IMR-90 (cell line): ENCODE results near the gene PHACTR3.

Experiments used
- CEBPB ChIP-seq: IDR thresholded peaks from 2 replicates; pipeline ENCODE4 v1.6.1; 2012; ENCODE audit warnings: low read depth, low read length, improper control_type of control experiment
- CHD1 ChIP-seq: IDR thresholded peaks from 2 replicates; pipeline ENCODE4 v1.6.1; 2012; ENCODE audit warnings: low read depth, low read length, improper control_type of control experiment
- CTCF ChIP-seq: conservative IDR thresholded peaks from 2 replicates; pipeline ENCODE4 v1.5.1; 2012; ENCODE audit warnings: mild to moderate bottlenecking, low read depth, low read length, improper control_type of control experiment
- MAFK ChIP-seq: IDR thresholded peaks from 2 replicates; pipeline ENCODE4 v1.6.1; 2012; ENCODE audit warnings: low read depth, low read length, improper control_type of control experiment
- MXI1 ChIP-seq: IDR thresholded peaks from 2 replicates; pipeline ENCODE4 v1.6.1; 2012; ENCODE audit warnings: low read depth, mild to moderate bottlenecking, low read length, moderate library complexity, borderline replicate concordance
- POLR2A ChIP-seq: IDR thresholded peaks from 2 replicates; pipeline ENCODE4 v1.6.1; 2012; ENCODE audit warnings: mild to moderate bottlenecking, low read depth, low read length
- SMC3 ChIP-seq: fragments of 150-350 bp; IDR thresholded peaks from 2 replicates; pipeline ENCODE4 v1.6.1; 2016; ENCODE audit warnings: low read depth, mild to moderate bottlenecking, antibody characterized with exemption, low read length, moderate library complexity
- TF ChIP-seq, protein P1 (sequence below): fragments of 150-350 bp; IDR thresholded peaks from 2 replicates; pipeline ENCODE4 v1.6.1; 2017; ENCODE audit warnings: mild to moderate bottlenecking, antibody characterized with exemption, low read length, low read depth

GRCh38 chr20:59742351-59743095, 138.2 kb downstream of the PHACTR3 start:
- TF ChIP-seq, protein P1, sequence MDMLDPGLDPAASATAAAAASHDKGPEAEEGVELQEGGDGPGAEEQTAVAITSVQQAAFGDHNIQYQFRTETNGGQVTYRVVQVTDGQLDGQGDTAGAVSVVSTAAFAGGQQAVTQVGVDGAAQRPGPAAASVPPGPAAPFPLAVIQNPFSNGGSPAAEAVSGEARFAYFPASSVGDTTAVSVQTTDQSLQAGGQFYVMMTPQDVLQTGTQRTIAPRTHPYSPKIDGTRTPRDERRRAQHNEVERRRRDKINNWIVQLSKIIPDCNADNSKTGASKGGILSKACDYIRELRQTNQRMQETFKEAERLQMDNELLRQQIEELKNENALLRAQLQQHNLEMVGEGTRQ: no peak
- TF ChIP-seq POLR2A (no peak), MXI1 (no peak), CEBPB (no peak), MAFK (no peak), CTCF (no peak), CHD1 (no peak), SMC3 (no peak)
